ENCODE results near the gene WDR89. TPM values are rescaled to one million over a fixed set of nuclear protein-coding genes. Genes with fewer than 3 reads are reported as not detected.
"Not testable (repeated sequence)": the region's sequence is repeated elsewhere in the genome, so short reads cannot be mapped to it uniquely, and the experiment has no call there.

The WDR89 gene
- total and polyA plus RNA-seq, 2 donors (not counting 1 experiment from before 2014, with no cell fraction given): 5.9 to 19.0 TPM

DNA sequence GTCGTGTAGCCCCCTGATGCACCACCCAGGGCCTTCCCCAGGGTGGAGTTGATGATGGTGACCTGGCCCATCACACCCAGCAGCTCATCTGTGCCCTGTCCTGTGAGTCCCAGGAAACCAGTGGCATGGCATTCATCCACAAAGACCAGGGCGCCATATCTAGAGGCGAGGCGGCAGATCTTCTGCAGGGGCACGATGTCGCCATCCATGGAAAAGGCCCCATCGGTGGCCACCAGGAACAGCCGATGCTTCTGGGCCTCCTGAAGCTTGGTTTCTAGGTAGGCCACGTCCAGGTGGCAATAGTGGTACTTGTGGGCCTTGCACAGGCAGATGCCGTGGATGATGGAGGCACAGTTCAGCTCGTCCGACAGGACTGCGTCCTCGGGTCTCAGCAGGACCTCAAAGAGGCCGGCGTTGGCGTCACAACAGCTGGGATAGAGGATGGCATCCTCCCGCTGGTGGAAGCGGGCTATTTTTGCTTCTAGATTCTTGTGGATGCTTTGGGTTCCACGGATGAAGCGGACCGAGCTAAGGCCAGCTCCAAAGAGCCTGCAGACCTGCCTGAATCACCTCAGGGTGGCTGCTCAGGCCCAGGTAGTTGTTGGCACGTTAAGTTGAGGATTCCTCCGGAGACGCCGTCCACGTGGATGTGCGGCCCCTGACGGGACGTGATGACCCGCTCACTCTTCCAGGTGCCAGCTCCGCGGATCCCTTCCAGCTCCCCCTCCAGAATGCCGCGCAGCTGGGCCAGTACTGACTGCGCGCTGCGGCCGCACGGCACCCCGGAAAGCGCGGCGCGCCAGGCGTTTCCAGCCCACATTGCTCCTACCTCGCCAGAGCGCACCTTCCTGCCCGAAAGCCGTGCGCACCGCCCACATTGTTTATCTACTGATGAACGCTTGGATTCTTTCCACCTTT lies 47.0 kb downstream of the WDR89 start:
- no peaks in the 10 kb centered on the region for H3K27me3 Mint-ChIP-seq
- TF ChIP-seq, protein P1, sequence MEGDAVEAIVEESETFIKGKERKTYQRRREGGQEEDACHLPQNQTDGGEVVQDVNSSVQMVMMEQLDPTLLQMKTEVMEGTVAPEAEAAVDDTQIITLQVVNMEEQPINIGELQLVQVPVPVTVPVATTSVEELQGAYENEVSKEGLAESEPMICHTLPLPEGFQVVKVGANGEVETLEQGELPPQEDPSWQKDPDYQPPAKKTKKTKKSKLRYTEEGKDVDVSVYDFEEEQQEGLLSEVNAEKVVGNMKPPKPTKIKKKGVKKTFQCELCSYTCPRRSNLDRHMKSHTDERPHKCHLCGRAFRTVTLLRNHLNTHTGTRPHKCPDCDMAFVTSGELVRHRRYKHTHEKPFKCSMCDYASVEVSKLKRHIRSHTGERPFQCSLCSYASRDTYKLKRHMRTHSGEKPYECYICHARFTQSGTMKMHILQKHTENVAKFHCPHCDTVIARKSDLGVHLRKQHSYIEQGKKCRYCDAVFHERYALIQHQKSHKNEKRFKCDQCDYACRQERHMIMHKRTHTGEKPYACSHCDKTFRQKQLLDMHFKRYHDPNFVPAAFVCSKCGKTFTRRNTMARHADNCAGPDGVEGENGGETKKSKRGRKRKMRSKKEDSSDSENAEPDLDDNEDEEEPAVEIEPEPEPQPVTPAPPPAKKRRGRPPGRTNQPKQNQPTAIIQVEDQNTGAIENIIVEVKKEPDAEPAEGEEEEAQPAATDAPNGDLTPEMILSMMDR (IDR thresholded peaks at IDR 0.05): no peak
- Histone ChIP-seq H3K36me3 (replicated peaks in 1 of 2; ENCODE audit: control extremely low read depth in 1 of 2, control insufficient read depth in 1 of 2, extremely low read depth in 1 of 2, insufficient read depth in 2 of 2, low read length in 1 of 2) (peaks cover 0 to 25% of the 10 kb centered on the region in 2 experiments), H4K20me1 (ENCODE audit: control insufficient read depth, insufficient read depth, low read length, poor library complexity, severe bottlenecking) (no peaks in the 10 kb centered on the region), H3K9ac (ENCODE audit: low read length) (no peak overlapping the region), H3K4me3 (ENCODE audit: control extremely low read depth in 1 of 5, extremely low read depth in 1 of 5, insufficient read depth in 1 of 5, low read depth in 2 of 5, low read length in 4 of 5) (no peak overlapping the region), H3K27ac (ENCODE audit: low read length in 2 of 2) (no peak overlapping the region), H3K4me1 (ENCODE audit: control insufficient read depth in 2 of 2, insufficient read depth in 2 of 2, low read length in 2 of 2) (no peaks in the 10 kb centered on the region), H3K4me2 (replicated peaks; ENCODE audit: low read depth, low read length, poor library complexity, severe bottlenecking) (no peak overlapping the region), H2AFZ (ENCODE audit: insufficient read depth, low read depth, low read length, poor library complexity, severe bottlenecking) (no peak overlapping the region), H3K27me3 (replicated peaks in 1 of 4; ENCODE audit: control extremely low read depth in 1 of 4, control insufficient read depth in 3 of 4, insufficient read depth in 4 of 4, low read length in 3 of 4) (no peaks in the 10 kb centered on the region), H3K79me2 (ENCODE audit: control insufficient read depth, insufficient read depth, low read length) (no peaks in the 10 kb centered on the region), H3K9me3 (ENCODE audit: control extremely low read depth in 1 of 3, control insufficient read depth in 2 of 3, insufficient read depth in 1 of 3, low read length in 2 of 3) (peaks cover 0 to 31% (median 4%) of the 10 kb centered on the region in 3 donors)
- H3K4me1 Mint-ChIP-seq: no peaks in the 10 kb centered on the region
- WGBS (ENCODE audit: insufficient coverage): 96% methylated on average over 48 of the region's 53 CpGs
- DNase-seq (no peak), ATAC-seq (ENCODE audit: low read depth) (no peak)
- peaks cover 4% of the 10 kb centered on the region for H3K9me3 Mint-ChIP-seq (ENCODE audit: insufficient read depth)
- no peak overlapping the region for H3K4me3 Mint-ChIP-seq
- ChIA-PET POLR2A (no interaction called here), CTCF (no interaction called here)
- H3K27ac Mint-ChIP-seq: no peak overlapping the region
- intact Hi-C loops (cut with micrococcal nuclease): no loop called here

DNA sequence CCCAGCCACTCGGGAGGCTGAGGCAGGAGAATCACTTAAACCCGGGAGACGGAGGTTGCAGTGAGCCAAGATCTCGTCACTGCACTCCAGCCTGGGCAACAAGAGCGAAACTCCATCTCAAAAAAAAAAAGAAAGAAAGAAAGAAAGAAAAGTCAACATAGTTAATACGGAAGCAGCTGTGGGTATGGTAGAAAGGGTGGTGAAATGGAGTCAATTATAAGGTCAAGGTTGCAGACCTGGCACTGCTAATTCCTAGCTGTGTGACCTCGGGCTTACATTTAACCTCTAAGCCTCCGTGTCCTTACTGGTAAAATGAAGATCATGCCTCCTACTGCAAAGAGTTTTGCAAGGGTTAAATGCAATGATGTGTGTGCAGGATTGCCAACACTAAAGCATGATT lies 58.6 kb downstream of the WDR89 start:
- ATAC-seq (ENCODE audit: low read depth); H3K9me3 ChIP-seq (ENCODE audit: control extremely low read depth in 1 of 3, control insufficient read depth in 2 of 3, insufficient read depth in 1 of 3, low read length in 2 of 3); H3K27ac ChIP-seq (ENCODE audit: low read length in 2 of 2); H3K4me1 Mint-ChIP-seq; DNase-seq; H3K79me2 ChIP-seq (ENCODE audit: control insufficient read depth, insufficient read depth, low read length); H3K9ac ChIP-seq (ENCODE audit: low read length); H3K27me3 ChIP-seq (replicated peaks in 1 of 4; ENCODE audit: control extremely low read depth in 1 of 4, control insufficient read depth in 3 of 4, insufficient read depth in 4 of 4, low read length in 3 of 4); POLR2A ChIA-PET; intact Hi-C loops (cut with micrococcal nuclease); H3K4me1 ChIP-seq (ENCODE audit: control insufficient read depth in 2 of 2, insufficient read depth in 2 of 2, low read length in 2 of 2); H3K4me3 Mint-ChIP-seq; H4K20me1 ChIP-seq (ENCODE audit: control insufficient read depth, insufficient read depth, low read length, poor library complexity, severe bottlenecking); H3K27ac Mint-ChIP-seq; H3K9me3 Mint-ChIP-seq (ENCODE audit: insufficient read depth); H2AFZ ChIP-seq (ENCODE audit: insufficient read depth, low read depth, low read length, poor library complexity, severe bottlenecking); CTCF ChIA-PET; H3K27me3 Mint-ChIP-seq; H3K4me2 ChIP-seq (replicated peaks; ENCODE audit: low read depth, low read length, poor library complexity, severe bottlenecking); H3K4me3 ChIP-seq (ENCODE audit: control extremely low read depth in 1 of 5, extremely low read depth in 1 of 5, insufficient read depth in 1 of 5, low read depth in 2 of 5, low read length in 4 of 5); H3K36me3 ChIP-seq (replicated peaks in 1 of 2; ENCODE audit: control extremely low read depth in 1 of 2, control insufficient read depth in 1 of 2, extremely low read depth in 1 of 2, insufficient read depth in 2 of 2, low read length in 1 of 2): not testable (repeated sequence)
- WGBS (ENCODE audit: insufficient coverage): 94% methylated on average over 5 of the region's 8 CpGs
